Iris pigment epithelial cell (primary cell): ENCODE data around the gene MARVELD1.

Source experiments
- DNase-seq: peaks from one replicate; pipeline ENCODE4 v3.0.0-alpha.2; 2011; ENCODE audit warnings: low read depth

The MARVELD1 gene

GRCh38 chr10:97755718-97756117 lies 42.2 kb downstream of the MARVELD1 start:
- no peak for DNase-seq

GRCh38 chr10:97757471-97757870 lies 43.9 kb downstream of the MARVELD1 start:
- DNase-seq, result no peak

GRCh38 chr10:97759158-97759887 lies 45.8 kb downstream of the MARVELD1 start:
- DNase-seq, result peak; percentile 62

- DNase-seq, result no peak
Observed at GRCh38 chr10:97759946-97760345, 46.4 kb downstream of the MARVELD1 start.

- no peak for DNase-seq
Observed at GRCh38 chr10:97760461-97761257, 47.1 kb downstream of the MARVELD1 start.

- no peak for DNase-seq
Observed at GRCh38 chr10:97761331-97761865, 47.9 kb downstream of the MARVELD1 start.

GRCh38 chr10:97762056-97762455 lies 48.5 kb downstream of the MARVELD1 start:
- no peak for DNase-seq

- DNase-seq, result peak; percentile 53
Observed at GRCh38 chr10:97762816-97763215, 49.3 kb downstream of the MARVELD1 start.

GRCh38 chr10:97763411-97763810 lies 49.9 kb downstream of the MARVELD1 start:
- DNase-seq, result no peak

- no peak for DNase-seq
Observed at GRCh38 chr10:97763947-97764346, 50.4 kb downstream of the MARVELD1 start.

GRCh38 chr10:97764519-97764931 lies 51.0 kb downstream of the MARVELD1 start:
- no peak for DNase-seq

GRCh38 chr10:97765201-97765600 lies 51.7 kb downstream of the MARVELD1 start:
- no peak for DNase-seq

- no peak for DNase-seq
Observed at GRCh38 chr10:97766106-97766810, 52.7 kb downstream of the MARVELD1 start.

GRCh38 chr10:97766996-97767924 lies 53.7 kb downstream of the MARVELD1 start:
- DNase-seq, result no peak
